ENCODE results near the gene NEK8. TPM values are rescaled to one million over a fixed set of nuclear protein-coding genes. Genes with fewer than 3 reads are reported as not detected.
A peak's percentile ranks its signal among the peaks of the same experiment; 100 is the strongest.

NEK8 gene
- total and polyA plus RNA-seq, 9 of the 15 experiments (the other 6 are each of a cell fraction or from before 2014, with no cell fraction given) = 0.98 to 16.6 (median 4.6) TPM

DNA sequence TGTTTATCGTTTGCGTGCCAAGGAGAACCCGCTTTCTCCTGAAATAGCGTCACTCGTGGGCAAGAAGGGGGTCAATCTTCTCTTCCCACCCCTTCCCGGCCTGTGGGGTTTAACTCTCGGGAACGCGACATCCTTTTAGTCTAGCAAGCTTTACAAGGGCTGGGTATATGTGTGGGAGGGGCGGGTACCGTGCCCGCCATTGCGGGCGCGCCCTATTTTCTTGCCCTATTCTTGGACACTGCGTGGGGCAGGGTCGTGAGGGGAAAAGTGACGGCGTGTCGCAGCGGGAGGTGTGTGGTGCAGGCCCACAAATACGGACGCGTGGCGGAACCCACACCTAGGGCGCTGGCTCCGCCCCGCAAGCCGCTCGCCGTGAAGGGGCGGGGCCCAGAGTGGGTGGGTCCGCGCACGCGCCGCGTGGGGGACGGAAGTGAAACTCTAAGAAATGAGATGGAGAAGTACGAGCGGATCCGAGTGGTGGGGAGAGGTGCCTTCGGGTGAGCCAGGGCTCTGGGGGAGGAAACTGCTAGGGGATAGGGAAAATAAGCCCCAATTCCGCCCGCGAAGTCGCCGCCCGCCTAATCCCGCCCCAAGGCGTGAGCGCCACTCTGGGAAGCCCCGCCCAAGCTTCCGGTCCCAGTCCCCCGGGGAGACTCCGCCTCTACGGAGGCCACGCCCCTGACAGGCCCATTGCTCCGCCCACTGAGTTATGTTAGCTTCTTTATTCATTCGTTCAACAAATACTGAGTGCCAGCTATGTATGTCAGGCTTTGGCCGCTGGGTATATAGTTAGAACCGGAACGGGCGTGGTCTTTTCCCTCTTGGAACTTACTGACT lies at the start of gene NEK8 (continued):
- TF ChIP-seq, protein P1, sequence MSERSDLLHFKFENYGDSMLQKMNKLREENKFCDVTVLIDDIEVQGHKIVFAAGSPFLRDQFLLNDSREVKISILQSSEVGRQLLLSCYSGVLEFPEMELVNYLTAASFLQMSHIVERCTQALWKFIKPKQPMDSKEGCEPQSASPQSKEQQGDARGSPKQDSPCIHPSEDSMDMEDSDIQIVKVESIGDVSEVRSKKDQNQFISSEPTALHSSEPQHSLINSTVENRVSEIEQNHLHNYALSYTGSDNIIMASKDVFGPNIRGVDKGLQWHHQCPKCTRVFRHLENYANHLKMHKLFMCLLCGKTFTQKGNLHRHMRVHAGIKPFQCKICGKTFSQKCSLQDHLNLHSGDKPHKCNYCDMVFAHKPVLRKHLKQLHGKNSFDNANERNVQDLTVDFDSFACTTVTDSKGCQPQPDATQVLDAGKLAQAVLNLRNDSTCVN (CRISPR knock-in tag; IDR thresholded peaks at IDR 0.05) = no peak
- no peak for TF ChIP-seq ZNF75A (CRISPR knock-in tag; IDR thresholded peaks at IDR 0.05)
- 0 out of 2 replicates have a peak, but pooled peaks have one; percentile 77 for TF ChIP-seq KAT7 (CRISPR knock-in tag; IDR thresholded peaks at IDR 0.05; ENCODE audit: borderline replicate concordance)
- peak; percentile 41; the same call in 1 of the 2 replicates for TF ChIP-seq CBX1 (IDR thresholded peaks at IDR 0.05; ENCODE audit: low read depth)
- TF ChIP-seq PHB2 (IDR thresholded peaks at IDR 0.05; ENCODE audit: low read depth) = no peak
- TF ChIP-seq PTBP1 (IDR thresholded peaks at IDR 0.05; ENCODE audit: low read depth, low read length) = no peak
- TF ChIP-seq, protein P2, sequence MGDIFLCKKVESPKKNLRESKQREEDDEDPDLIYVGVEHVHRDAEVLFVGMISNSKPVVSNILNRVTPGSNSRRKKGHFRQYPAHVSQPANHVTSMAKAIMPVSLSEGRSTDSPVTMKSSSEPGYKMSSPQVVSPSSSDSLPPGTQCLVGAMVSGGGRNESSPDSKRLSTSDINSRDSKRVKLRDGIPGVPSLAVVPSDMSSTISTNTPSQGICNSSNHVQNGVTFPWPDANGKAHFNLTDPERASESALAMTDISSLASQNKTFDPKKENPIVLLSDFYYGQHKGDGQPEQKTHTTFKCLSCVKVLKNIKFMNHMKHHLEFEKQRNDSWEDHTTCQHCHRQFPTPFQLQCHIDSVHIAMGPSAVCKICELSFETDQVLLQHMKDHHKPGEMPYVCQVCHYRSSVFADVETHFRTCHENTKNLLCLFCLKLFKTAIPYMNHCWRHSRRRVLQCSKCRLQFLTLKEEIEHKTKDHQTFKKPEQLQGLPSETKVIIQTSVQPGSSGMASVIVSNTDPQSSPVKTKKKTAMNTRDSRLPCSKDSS (IDR thresholded peaks at IDR 0.05; ENCODE audit: low read depth, partially characterized antibody) = no peak
- no peak for TF ChIP-seq RHOXF2B (CRISPR knock-in tag; conservative IDR thresholded peaks at IDR 0.05)
- TF ChIP-seq RBM14 (IDR thresholded peaks at IDR 0.05; ENCODE audit: borderline replicate concordance, insufficient read depth, low read depth, low read length) = no peak
- no peak for TF ChIP-seq FOXJ2 (tag; IDR thresholded peaks at IDR 0.05)
- TF ChIP-seq, protein P3, sequence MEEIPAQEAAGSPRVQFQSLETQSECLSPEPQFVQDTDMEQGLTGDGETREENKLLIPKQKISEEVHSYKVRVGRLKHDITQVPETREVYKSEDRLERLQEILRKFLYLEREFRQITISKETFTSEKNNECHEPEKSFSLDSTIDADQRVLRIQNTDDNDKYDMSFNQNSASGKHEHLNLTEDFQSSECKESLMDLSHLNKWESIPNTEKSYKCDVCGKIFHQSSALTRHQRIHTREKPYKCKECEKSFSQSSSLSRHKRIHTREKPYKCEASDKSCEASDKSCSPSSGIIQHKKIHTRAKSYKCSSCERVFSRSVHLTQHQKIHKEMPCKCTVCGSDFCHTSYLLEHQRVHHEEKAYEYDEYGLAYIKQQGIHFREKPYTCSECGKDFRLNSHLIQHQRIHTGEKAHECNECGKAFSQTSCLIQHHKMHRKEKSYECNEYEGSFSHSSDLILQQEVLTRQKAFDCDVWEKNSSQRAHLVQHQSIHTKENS (CRISPR knock-in tag; IDR thresholded peaks at IDR 0.05) = no peak
- TF ChIP-seq ELF4 (CRISPR knock-in tag; IDR thresholded peaks at IDR 0.05) = no peak
- TF ChIP-seq MXI1 (IDR thresholded peaks at IDR 0.05; ENCODE audit: low read depth, low read length) = peak; percentile 75
- peak; percentile 15; the same call in 1 of the 2 replicates for TF ChIP-seq SMAD4 (CRISPR knock-in tag; conservative IDR thresholded peaks at IDR 0.05)
- TF ChIP-seq, protein P4, sequence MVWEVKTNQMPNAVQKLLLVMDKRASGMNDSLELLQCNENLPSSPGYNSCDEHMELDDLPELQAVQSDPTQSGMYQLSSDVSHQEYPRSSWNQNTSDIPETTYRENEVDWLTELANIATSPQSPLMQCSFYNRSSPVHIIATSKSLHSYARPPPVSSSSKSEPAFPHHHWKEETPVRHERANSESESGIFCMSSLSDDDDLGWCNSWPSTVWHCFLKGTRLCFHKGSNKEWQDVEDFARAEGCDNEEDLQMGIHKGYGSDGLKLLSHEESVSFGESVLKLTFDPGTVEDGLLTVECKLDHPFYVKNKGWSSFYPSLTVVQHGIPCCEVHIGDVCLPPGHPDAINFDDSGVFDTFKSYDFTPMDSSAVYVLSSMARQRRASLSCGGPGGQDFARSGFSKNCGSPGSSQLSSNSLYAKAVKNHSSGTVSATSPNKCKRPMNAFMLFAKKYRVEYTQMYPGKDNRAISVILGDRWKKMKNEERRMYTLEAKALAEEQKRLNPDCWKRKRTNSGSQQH (CRISPR knock-in tag; IDR thresholded peaks at IDR 0.05) = no peak
- TF ChIP-seq PYGO2 (tag; IDR thresholded peaks at IDR 0.05) = no peak
- TF ChIP-seq, protein P5, sequence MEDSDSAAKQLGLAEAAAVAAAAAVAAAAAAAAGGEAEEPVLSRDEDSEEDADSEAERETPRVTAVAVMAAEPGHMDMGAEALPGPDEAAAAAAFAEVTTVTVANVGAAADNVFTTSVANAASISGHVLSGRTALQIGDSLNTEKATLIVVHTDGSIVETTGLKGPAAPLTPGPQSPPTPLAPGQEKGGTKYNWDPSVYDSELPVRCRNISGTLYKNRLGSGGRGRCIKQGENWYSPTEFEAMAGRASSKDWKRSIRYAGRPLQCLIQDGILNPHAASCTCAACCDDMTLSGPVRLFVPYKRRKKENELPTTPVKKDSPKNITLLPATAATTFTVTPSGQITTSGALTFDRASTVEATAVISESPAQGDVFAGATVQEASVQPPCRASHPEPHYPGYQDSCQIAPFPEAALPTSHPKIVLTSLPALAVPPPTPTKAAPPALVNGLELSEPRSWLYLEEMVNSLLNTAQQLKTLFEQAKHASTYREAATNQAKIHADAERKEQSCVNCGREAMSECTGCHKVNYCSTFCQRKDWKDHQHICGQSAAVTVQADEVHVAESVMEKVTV (CRISPR knock-in tag; IDR thresholded peaks at IDR 0.05) = no peak
- TF ChIP-seq, protein P6, sequence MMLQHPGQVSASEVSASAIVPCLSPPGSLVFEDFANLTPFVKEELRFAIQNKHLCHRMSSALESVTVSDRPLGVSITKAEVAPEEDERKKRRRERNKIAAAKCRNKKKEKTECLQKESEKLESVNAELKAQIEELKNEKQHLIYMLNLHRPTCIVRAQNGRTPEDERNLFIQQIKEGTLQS (IDR thresholded peaks at IDR 0.05) = no peak
- TF ChIP-seq, protein P6 (CRISPR knock-in tag; conservative IDR thresholded peaks at IDR 0.05) = no peak; the same call in 1 of the 2 replicates

Measured in K562 (cell line).